ENCODE data around the gene LRRTM1.

GRCh38 chr2:80256782-80257167, 47.8 kb downstream of the LRRTM1 start:
- TF ChIP-seq CTCF (IDR thresholded peaks at IDR 0.05): no peak
- TF ChIP-seq POLR2A (IDR thresholded peaks at IDR 0.05; ENCODE audit: low read depth): no peak
- no peak for TF ChIP-seq POLR2AphosphoS5 (IDR thresholded peaks at IDR 0.05)
- TF ChIP-seq EP300 (IDR thresholded peaks at IDR 0.05): no peak

Data from esophagus muscularis mucosa (tissue), 4 donors.